Ishikawa (cell line): ENCODE measurements around the gene CANT1.
A peak's percentile ranks its signal among the peaks of the same experiment; 100 is the strongest.

Experiments
- CEBPB ChIP-seq: IDR thresholded peaks from 2 replicates; pipeline ENCODE4 v1.6.1; 2012
- CREB1 ChIP-seq: IDR thresholded peaks from 2 replicates; pipeline ENCODE4 v1.6.1; 2012; ENCODE audit warnings: low read depth
- EGR1 ChIP-seq: IDR thresholded peaks from 2 replicates; pipeline ENCODE4 v1.6.1; 2012
- EP300 ChIP-seq: IDR thresholded peaks from 2 replicates; pipeline ENCODE4 v1.6.1; 2012; ENCODE audit warnings: borderline replicate concordance
- FOXM1 ChIP-seq: IDR thresholded peaks from 2 replicates; pipeline ENCODE4 v1.6.1; 2012; ENCODE audit warnings: low read depth, borderline replicate concordance
- MAX ChIP-seq: IDR thresholded peaks from 2 replicates; pipeline ENCODE4 v1.6.1; 2012
- NFIC ChIP-seq: IDR thresholded peaks from 2 replicates; pipeline ENCODE4 v1.6.1; 2012
- RAD21 ChIP-seq: IDR thresholded peaks from 2 replicates; pipeline ENCODE4 v1.6.1; 2012; ENCODE audit warnings: low read depth
- REST ChIP-seq: IDR thresholded peaks from 2 replicates; pipeline ENCODE4 v1.6.1; 2012; ENCODE audit warnings: low read depth, mild to moderate bottlenecking
- TAF1 ChIP-seq: IDR thresholded peaks from 2 replicates; pipeline ENCODE4 v1.6.1; 2012; ENCODE audit warnings: low read depth, mild to moderate bottlenecking
- TCF12 ChIP-seq: IDR thresholded peaks from 2 replicates; pipeline ENCODE4 v1.6.1; 2012; ENCODE audit warnings: low read depth
- TEAD4 ChIP-seq: IDR thresholded peaks from 2 replicates; pipeline ENCODE4 v1.6.1; 2012
- USF1 ChIP-seq: IDR thresholded peaks from 2 replicates; pipeline ENCODE4 v1.6.1; 2012
- YY1 ChIP-seq: IDR thresholded peaks from 2 replicates; pipeline ENCODE4 v1.6.1; 2012; ENCODE audit warnings: low read depth
- ZBTB7A ChIP-seq: IDR thresholded peaks from 2 replicates; pipeline ENCODE4 v1.6.1; 2012; ENCODE audit warnings: low read depth

The CANT1 gene

GRCh38 chr17:79009397-79010303 lies at the start of gene CANT1:
Gene CANT1 (minus strand): TSS chr17:79009764. CDS start chr17:78997622, 12,142 bp downstream.
- peak; percentile 57; the same call in 1 of the 2 replicates for TF ChIP-seq TAF1
- TF ChIP-seq ZBTB7A: peak; percentile 98
- TF ChIP-seq TEAD4: no peak
- peak; percentile 44; the same call in 1 of the 2 replicates for TF ChIP-seq MAX
- TF ChIP-seq FOXM1: no peak
- peak; percentile 41 for TF ChIP-seq YY1
- TF ChIP-seq TCF12: peak; percentile 52

- TF ChIP-seq RAD21: no peak
- TF ChIP-seq YY1: no peak
- no peak for TF ChIP-seq MAX
- no peak for TF ChIP-seq EP300
- no peak for TF ChIP-seq EGR1
- TF ChIP-seq USF1: no peak
- no peak for TF ChIP-seq CREB1
- no peak for TF ChIP-seq TEAD4
- TF ChIP-seq CEBPB: no peak
- no peak for TF ChIP-seq FOXM1
- TF ChIP-seq TAF1: no peak
- no peak for TF ChIP-seq REST
- no peak for TF ChIP-seq TCF12
- no peak for TF ChIP-seq NFIC
- no peak for TF ChIP-seq ZBTB7A
These were observed 48.3 kb upstream of the CANT1 start for GRCh38 chr17:79057737-79058385.

- no peak for TF ChIP-seq ZBTB7A
- TF ChIP-seq CEBPB: no peak
- no peak for TF ChIP-seq FOXM1
These were observed 45.6 kb upstream of the CANT1 start for GRCh38 chr17:79055197-79055596.

GRCh38 chr17:79054200-79054960 lies 44.8 kb upstream of the CANT1 start:
- TF ChIP-seq CEBPB (no peak), NFIC (no peak), REST (no peak), TCF12 (no peak), FOXM1 (no peak)

GRCh38 chr17:79053251-79053925 lies 43.8 kb upstream of the CANT1 start:
- TF ChIP-seq RAD21: no peak
- peak; percentile 39; the same call in 1 of the 2 replicates for TF ChIP-seq NFIC
- TF ChIP-seq TAF1: no peak
- TF ChIP-seq CEBPB: no peak

- TF ChIP-seq RAD21 (no peak), MAX (no peak), TAF1 (no peak), EGR1 (no peak), TEAD4 (no peak), USF1 (no peak), YY1 (no peak), CREB1 (no peak), ZBTB7A (no peak), REST (no peak), CEBPB (no peak), FOXM1 (no peak), NFIC (no peak), TCF12 (no peak), EP300 (no peak)
These were observed 42.6 kb upstream of the CANT1 start for GRCh38 chr17:79052131-79052530.
